ENCODE measurements around the gene S100A12. TPM values are rescaled to one million over a fixed set of nuclear protein-coding genes. Genes with fewer than 3 reads are reported as not detected.

Gene S100A12
- polyA plus RNA-seq, 12 donors = 0.53 to 14.5 (median 1.2) TPM; not detected in 2

DNA sequence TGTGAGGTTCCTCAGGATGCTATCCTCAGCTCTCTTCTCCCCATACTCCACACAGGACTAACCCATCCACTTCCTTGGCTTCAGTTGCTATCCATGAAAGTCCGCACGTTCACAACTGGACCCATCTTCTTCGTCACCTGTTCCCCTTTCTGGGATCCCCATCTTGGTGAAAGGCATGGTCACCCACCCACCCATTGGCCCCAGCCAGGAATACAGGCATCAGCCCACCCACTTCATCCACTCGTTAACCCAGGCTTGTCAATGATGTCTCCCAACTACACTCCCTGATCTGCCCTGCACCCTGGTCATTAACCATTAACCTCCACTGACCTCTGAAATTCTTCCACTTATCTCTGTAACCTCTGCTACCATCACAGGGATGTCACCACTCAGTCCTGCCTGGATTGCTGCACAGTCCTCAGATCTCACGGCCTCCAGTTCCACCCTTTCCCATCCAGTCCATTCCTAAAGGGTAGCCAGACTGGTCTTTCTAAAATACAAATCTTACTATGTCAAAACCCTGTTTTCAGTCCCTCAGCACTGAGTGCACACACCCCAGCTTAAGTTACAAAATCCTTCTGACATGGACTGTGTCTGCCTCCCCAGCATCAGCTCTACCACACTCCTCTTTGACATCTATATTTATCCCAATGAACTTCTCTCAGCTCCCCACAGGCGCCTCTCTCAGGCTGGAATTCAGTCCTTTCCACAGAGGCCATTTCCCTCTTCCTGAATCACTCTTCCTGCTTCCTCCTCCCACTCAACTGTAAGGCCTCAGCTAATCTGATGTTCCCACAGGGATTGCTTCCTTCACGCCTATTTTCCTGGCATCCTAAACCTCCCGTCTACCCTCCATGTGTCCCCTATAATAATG, 37.2 kb downstream of the S100A12 start:
- DNase-seq = no peak

DNA sequence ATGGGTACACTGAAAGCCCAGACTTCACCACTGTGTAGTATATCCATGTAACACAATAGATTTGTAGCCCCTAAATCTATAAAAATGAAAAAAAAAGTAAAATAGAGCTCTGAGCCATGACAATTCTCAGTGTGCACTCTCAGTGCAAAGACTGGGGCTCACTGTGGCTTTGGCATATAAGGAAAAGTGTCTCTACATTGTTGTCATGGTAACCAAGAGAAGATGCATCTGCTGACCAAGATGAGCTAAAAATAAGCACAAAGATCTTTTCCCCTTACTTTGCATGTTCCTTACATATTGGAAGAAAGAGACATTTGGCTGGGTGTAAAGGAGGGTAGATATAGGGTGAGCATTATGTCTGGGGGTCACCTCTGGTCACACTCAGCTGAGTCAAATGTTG, 38.8 kb downstream of the S100A12 start:
- DNase-seq = no peak

DNA sequence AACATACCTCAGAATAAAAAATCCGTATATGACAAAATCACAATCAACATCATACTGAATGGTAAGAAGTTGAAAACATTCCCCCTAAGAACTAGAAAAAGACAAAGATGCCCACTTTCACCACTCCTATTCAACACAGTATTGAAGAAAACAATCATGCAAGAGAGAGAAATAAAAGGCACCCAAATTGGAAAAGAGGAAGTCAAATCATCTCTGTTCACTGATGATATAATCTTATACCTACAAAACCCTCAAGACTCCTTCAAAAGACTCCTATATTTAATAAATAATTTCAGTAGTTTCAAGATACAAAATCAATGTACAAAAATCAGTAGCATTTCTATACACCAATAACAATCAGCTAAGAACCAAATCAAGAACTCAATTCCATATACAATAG, 41.5 kb downstream of the S100A12 start:
- DNase-seq = no peak

DNA sequence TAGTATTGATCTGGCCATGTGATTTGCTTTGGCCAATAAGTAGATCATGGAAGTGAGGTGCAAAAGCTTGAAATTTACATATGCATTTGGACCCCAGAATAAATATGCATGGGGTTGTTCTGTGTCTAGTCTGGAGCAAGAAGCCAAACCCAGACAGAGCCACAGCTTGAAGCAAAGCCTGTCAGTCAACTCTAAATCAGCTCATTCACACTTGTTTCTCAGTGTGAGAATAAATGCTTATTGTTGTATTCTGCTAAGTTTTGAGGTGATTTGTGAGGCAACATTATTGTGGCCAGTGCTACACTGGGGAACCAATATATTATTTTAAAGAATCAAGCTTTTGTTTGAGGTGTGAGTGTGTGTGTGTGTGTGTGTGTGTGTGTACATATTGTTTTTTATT, 50.5 kb downstream of the S100A12 start:
- DNase-seq = no peak

Other genes starting within 250 kb of the S100A12 start
- gene SPRR2G, start 224.7 kb downstream of the S100A12 start, polyA plus RNA-seq (ENCODE audit: insufficient read length in 12 of 12) = not detected
- gene LELP1, start 172.2 kb downstream of the S100A12 start, polyA plus RNA-seq (ENCODE audit: insufficient read length in 12 of 12) = not detected
- not detected for gene PRR9, start 158.0 kb downstream of the S100A12 start, polyA plus RNA-seq (ENCODE audit: insufficient read length in 12 of 12)
- not detected for gene LORICRIN, start 115.9 kb downstream of the S100A12 start, polyA plus RNA-seq (ENCODE audit: insufficient read length in 12 of 12)
- 1 to 10 TPM in 1 of 12 donors, under 1 TPM in 2, not detected in 9; 0.90 to 2.2 (median 0.94) TPM for gene PGLYRP3, start 62.7 kb downstream of the S100A12 start, polyA plus RNA-seq (ENCODE audit: insufficient read length in 12 of 12)
- 1 to 10 TPM in 3 of 12 donors, not detected in 9; 1.9 to 5.6 (median 1.9) TPM for gene PGLYRP4, start 26.8 kb downstream of the S100A12 start, polyA plus RNA-seq (ENCODE audit: insufficient read length in 12 of 12)
- gene S100A9, start 17.8 kb downstream of the S100A12 start, polyA plus RNA-seq (ENCODE audit: insufficient read length in 12 of 12) = 100 to 1,000 TPM in 1 of 12 donors, 10 to 100 TPM in 10, not detected in 1; 10.3 to 200 (median 21.0) TPM
- 10 to 100 TPM in 6 of 12 donors, 1 to 10 TPM in 4, not detected in 2; 6.5 to 52.7 (median 11.1) TPM for gene S100A8, start 15.5 kb upstream of the S100A12 start, polyA plus RNA-seq (ENCODE audit: insufficient read length in 12 of 12)
- gene S100A7A, start 40.9 kb upstream of the S100A12 start, polyA plus RNA-seq (ENCODE audit: insufficient read length in 12 of 12) = not detected
- not detected for gene S100A7, start 85.0 kb upstream of the S100A12 start, polyA plus RNA-seq (ENCODE audit: insufficient read length in 12 of 12)
- 100 to 1,000 TPM in 11 of 12 donors, not detected in 1; 152 to 697 (median 212) TPM for gene S100A6, start 160.4 kb upstream of the S100A12 start, polyA plus RNA-seq (ENCODE audit: insufficient read length in 12 of 12)
- gene S100A5, start 165.3 kb upstream of the S100A12 start, polyA plus RNA-seq (ENCODE audit: insufficient read length in 12 of 12) = under 1 TPM in 4 of 12 donors, not detected in 8; 0.22 to 0.45 (median 0.37) TPM
- 100 to 1,000 TPM in 11 of 12 donors, not detected in 1; 113 to 274 (median 192) TPM for gene S100A4, start 170.2 kb upstream of the S100A12 start, polyA plus RNA-seq (ENCODE audit: insufficient read length in 12 of 12)
- gene S100A3, start 173.6 kb upstream of the S100A12 start, polyA plus RNA-seq (ENCODE audit: insufficient read length in 12 of 12) = 1 to 10 TPM in 5 of 12 donors, under 1 TPM in 5, not detected in 2; 0.35 to 3.5 (median 1.00) TPM
- 10 to 100 TPM in 2 of 12 donors, 1 to 10 TPM in 7, under 1 TPM in 1, not detected in 2; 0.89 to 14.0 (median 1.8) TPM for gene S100A2, start 190.2 kb upstream of the S100A12 start, polyA plus RNA-seq (ENCODE audit: insufficient read length in 12 of 12)
- gene S100A16, start 237.5 kb upstream of the S100A12 start, polyA plus RNA-seq (ENCODE audit: insufficient read length in 12 of 12) = 100 to 1,000 TPM in 1 of 12 donors, 10 to 100 TPM in 10, not detected in 1; 44.8 to 115 (median 49.2) TPM
- gene S100A14, start 240.7 kb upstream of the S100A12 start, polyA plus RNA-seq (ENCODE audit: insufficient read length in 12 of 12) = 100 to 1,000 TPM in 1 of 12 donors, 10 to 100 TPM in 3, 1 to 10 TPM in 1, under 1 TPM in 5, not detected in 2; 0.29 to 118 (median 0.99) TPM